HepG2 (cell line): ENCODE measurements around the gene CASKIN2. TPM values are rescaled to one million over a fixed set of nuclear protein-coding genes. Genes with fewer than 3 reads are reported as not detected.

Experiments
- ASH2L ChIP-seq: fragments of 300-600, 200-600 bp; sonication (generic); IDR thresholded peaks from 2 replicates; pipeline ENCODE4 v1.7.0; 2017; ENCODE audit warnings: low read depth, mild to moderate bottlenecking, moderate library complexity, mixed read lengths, low read length; ENCODE audit not compliant: insufficient read length
- CCAR2 ChIP-seq: fragments of 200-400 bp; formaldehyde crosslinking; optimal IDR thresholded peaks from 2 replicates; pipeline ENCODE3; 2018; ENCODE audit warnings: low read depth, mild to moderate bottlenecking, low read length, moderate library complexity
- DNMT3B ChIP-seq: conservative IDR thresholded peaks from 2 replicates; pipeline ENCODE4 v1.6.1; 2016; ENCODE audit warnings: missing biosample characterization, control low read depth
- ERF ChIP-seq: IDR thresholded peaks from 2 replicates; pipeline ENCODE4 v1.6.1; 2018; ENCODE audit warnings: missing biosample characterization, missing genetic modification reagents
- ETV6 ChIP-seq: sonication (generic); formaldehyde crosslinking; conservative IDR thresholded peaks from 2 replicates; pipeline ENCODE4 v1.4.0; 2020; ENCODE audit warnings: missing genetic modification reagents
- RFXANK ChIP-seq: IDR thresholded peaks from 2 replicates; pipeline ENCODE4 v1.6.1; 2016
- SETDB1 ChIP-seq: sonication (generic); formaldehyde crosslinking; IDR thresholded peaks from 2 replicates; pipeline ENCODE4 v1.5.1; 2020; ENCODE audit warnings: missing genetic modification reagents, mild to moderate bottlenecking, borderline replicate concordance
- SNAI1 ChIP-seq: sonication (generic); formaldehyde crosslinking; IDR thresholded peaks from 2 replicates; pipeline ENCODE4 v1.5.0; 2020; ENCODE audit warnings: mild to moderate bottlenecking, missing genetic modification reagents, borderline replicate concordance
- TAF1 ChIP-seq: sonication (generic); formaldehyde crosslinking; IDR thresholded peaks from 2 replicates; pipeline ENCODE4 v1.4.0; 2020; ENCODE audit warnings: missing genetic modification reagents
- ZNF256 ChIP-seq: sonication (generic); formaldehyde crosslinking; conservative IDR thresholded peaks from 2 replicates; pipeline ENCODE4 v1.4.0; 2020; ENCODE audit warnings: missing genetic modification reagents
- ZNF263 ChIP-seq: sonication (generic); formaldehyde crosslinking; IDR thresholded peaks from 2 replicates; pipeline ENCODE4 v1.4.0; 2020; ENCODE audit warnings: missing genetic modification reagents
- ZNF33A ChIP-seq: sonication (generic); formaldehyde crosslinking; IDR thresholded peaks from 2 replicates; pipeline ENCODE4 v1.5.1; 2020; ENCODE audit warnings: missing genetic modification reagents, mild to moderate bottlenecking, moderate library complexity, borderline replicate concordance
- ZNF557 ChIP-seq: sonication (generic); formaldehyde crosslinking; IDR thresholded peaks from 2 replicates; pipeline ENCODE4 v1.4.0; 2020; ENCODE audit warnings: missing genetic modification reagents
- ZNF775 ChIP-seq: sonication (generic); formaldehyde crosslinking; IDR thresholded peaks from 2 replicates; pipeline ENCODE4 v1.4.0; 2020; ENCODE audit warnings: missing genetic modification reagents, mild to moderate bottlenecking, moderate library complexity, borderline replicate concordance
- ZNF781 ChIP-seq: sonication (generic); formaldehyde crosslinking; IDR thresholded peaks from 2 replicates; pipeline ENCODE4 v1.5.1; 2020; ENCODE audit warnings: borderline replicate concordance, mild to moderate bottlenecking, missing genetic modification reagents; ENCODE audit errors: not compliant biosample characterization
- ZNF878 ChIP-seq: sonication (generic); formaldehyde crosslinking; IDR thresholded peaks from 2 replicates; pipeline ENCODE4 v1.8.1; 2023; ENCODE audit warnings: mild to moderate bottlenecking, missing genetic modification reagents, moderate library complexity
- polyA plus RNA-seq, 8 experiments: library from polyadenylated mRNA; depleted of rRNA in 3 of 8; stranded (reverse) in 7 of 8; unstranded in 1 of 8; fragments of >200 nt; fragmentation: Illumina TruSeq in 4 of 8; extraction: Trizol in 4 of 8; gene quantifications; 2 replicates each; pipeline versions ENCODE4 v1.2.1 to v1.2.3, GENCODE V29; 2011 to 2016; ENCODE audit warnings: low read depth in 4 of 8, missing spikeins in 1 of 8, mixed read lengths in 1 of 8; ENCODE audit not compliant: insufficient read depth in 1 of 8
- total RNA-seq, 5 experiments: library from RNA; depleted of rRNA; stranded (reverse); fragments of >200 nt; fragmentation: Illumina TruSeq; extraction: Trizol; gene quantifications; 2 replicates each; pipeline ENCODE4 v1.2.3, GENCODE V29; 2016; ENCODE audit warnings: low read depth in 1 of 5
- TF ChIP-seq, protein P1 (sequence below): sonication (generic); formaldehyde crosslinking; IDR thresholded peaks from 2 replicates; pipeline ENCODE4 v1.8.0; 2022; ENCODE audit warnings: mild to moderate bottlenecking, missing genetic modification reagents, moderate library complexity
- TF ChIP-seq, protein P2 (sequence below): fragments of 450-650 bp; IDR thresholded peaks from 2 replicates; pipeline ENCODE4 v1.6.1; 2016
- TF ChIP-seq, protein P3 (sequence below): sonication (generic); formaldehyde crosslinking; IDR thresholded peaks from 2 replicates; pipeline ENCODE4 v1.9.0; 2022; ENCODE audit warnings: missing genetic modification reagents, mild to moderate bottlenecking, borderline replicate concordance
- TF ChIP-seq, protein P4 (sequence below): sonication (generic); formaldehyde crosslinking; IDR thresholded peaks from 2 replicates; pipeline ENCODE4 v1.4.0; 2020; ENCODE audit warnings: mild to moderate bottlenecking, missing genetic modification reagents, borderline replicate concordance

CASKIN2 gene
- total and polyA plus RNA-seq, 2 of the 13 experiments (the other 11 are each of a cell fraction or from before 2014, with no cell fraction given): 5.2 to 7.8 TPM

DNA sequence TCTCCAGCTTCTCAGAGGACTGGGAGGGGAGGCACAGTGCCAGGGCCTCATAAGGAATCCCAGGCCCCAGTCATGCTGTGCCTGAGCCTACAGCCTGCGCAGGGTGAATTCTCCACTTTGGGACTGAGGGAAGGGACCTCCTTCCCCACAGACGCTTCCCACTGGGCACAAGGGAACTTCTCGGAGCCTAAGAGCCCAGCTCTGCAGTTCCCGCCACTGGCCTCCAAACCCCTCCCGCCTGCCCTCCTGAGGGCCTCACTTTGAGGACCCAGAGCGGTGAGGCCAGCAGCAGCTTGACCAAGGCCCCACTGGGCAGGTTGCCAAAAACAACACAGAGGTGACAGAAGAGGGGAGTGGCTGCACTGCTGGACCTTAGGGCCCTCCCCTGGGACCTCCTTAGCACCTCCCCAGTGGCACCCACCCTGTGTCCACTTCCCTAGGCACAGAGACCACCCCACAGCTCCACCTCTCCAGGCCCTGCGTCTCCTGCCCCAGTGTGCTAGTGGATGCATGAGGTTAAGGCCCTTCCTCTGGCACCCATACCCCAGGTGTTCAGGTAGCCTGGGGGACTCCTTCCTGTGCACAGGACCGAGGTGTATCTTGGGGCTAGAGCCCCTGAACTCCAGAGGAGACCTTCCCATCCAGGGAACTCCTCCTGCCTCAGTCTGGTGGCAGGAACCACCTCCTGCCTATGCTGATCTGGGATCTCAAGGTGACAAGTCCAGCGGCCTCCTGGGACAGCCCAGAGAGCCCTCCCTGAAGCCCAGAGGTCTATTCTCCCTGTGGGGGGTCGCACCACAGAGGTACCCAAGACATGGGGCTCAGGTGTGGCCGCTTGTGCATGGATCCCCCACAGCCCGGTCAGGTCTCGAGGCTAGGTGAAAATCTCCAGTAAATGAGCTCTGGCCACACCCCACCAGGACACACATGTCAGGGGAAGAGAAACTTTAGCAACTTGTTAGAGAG, 3.4 kb downstream of the CASKIN2 start (continued):
- TF ChIP-seq ZNF775 (CRISPR knock-in tag) (no peak), ZNF263 (CRISPR knock-in tag) (peak; percentile 55; the same call in 1 of the 2 replicates), CCAR2 (no peak), ASH2L (peak; percentile 60), ZNF33A (no peak), ZNF781 (CRISPR knock-in tag) (peak; percentile 88), ZNF878 (CRISPR knock-in tag) (no peak; the same call in 1 of the 2 replicates), SNAI1 (CRISPR knock-in tag) (no peak), DNMT3B (CRISPR knock-in tag) (0 out of 2 replicates have a peak, but pooled peaks have one; percentile 74), ZNF256 (CRISPR knock-in tag) (0 out of 2 replicates have a peak, but pooled peaks have one; percentile 79), TAF1 (CRISPR knock-in tag) (no peak), ETV6 (0 out of 2 replicates have a peak, but pooled peaks have one; percentile 40), ZNF557 (0 out of 2 replicates have a peak, but pooled peaks have one; percentile 50), RFXANK (CRISPR knock-in tag) (no peak), SETDB1 (CRISPR knock-in tag) (no peak), ERF (CRISPR knock-in tag) (peak; percentile 94)
- TF ChIP-seq, protein P1, sequence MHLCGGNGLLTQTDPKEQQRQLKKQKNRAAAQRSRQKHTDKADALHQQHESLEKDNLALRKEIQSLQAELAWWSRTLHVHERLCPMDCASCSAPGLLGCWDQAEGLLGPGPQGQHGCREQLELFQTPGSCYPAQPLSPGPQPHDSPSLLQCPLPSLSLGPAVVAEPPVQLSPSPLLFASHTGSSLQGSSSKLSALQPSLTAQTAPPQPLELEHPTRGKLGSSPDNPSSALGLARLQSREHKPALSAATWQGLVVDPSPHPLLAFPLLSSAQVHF (CRISPR knock-in tag): no peak
- TF ChIP-seq, protein P2, sequence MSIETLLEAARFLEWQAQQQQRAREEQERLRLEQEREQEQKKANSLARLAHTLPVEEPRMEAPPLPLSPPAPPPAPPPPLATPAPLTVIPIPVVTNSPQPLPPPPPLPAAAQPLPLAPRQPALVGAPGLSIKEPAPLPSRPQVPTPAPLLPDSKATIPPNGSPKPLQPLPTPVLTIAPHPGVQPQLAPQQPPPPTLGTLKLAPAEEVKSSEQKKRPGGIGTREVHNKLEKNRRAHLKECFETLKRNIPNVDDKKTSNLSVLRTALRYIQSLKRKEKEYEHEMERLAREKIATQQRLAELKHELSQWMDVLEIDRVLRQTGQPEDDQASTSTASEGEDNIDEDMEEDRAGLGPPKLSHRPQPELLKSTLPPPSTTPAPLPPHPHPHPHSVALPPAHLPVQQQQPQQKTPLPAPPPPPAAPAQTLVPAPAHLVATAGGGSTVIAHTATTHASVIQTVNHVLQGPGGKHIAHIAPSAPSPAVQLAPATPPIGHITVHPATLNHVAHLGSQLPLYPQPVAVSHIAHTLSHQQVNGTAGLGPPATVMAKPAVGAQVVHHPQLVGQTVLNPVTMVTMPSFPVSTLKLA: no peak
- TF ChIP-seq, protein P3, sequence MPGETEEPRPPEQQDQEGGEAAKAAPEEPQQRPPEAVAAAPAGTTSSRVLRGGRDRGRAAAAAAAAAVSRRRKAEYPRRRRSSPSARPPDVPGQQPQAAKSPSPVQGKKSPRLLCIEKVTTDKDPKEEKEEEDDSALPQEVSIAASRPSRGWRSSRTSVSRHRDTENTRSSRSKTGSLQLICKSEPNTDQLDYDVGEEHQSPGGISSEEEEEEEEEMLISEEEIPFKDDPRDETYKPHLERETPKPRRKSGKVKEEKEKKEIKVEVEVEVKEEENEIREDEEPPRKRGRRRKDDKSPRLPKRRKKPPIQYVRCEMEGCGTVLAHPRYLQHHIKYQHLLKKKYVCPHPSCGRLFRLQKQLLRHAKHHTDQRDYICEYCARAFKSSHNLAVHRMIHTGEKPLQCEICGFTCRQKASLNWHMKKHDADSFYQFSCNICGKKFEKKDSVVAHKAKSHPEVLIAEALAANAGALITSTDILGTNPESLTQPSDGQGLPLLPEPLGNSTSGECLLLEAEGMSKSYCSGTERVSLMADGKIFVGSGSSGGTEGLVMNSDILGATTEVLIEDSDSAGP (CRISPR knock-in tag): peak; percentile 80
- TF ChIP-seq, protein P4, sequence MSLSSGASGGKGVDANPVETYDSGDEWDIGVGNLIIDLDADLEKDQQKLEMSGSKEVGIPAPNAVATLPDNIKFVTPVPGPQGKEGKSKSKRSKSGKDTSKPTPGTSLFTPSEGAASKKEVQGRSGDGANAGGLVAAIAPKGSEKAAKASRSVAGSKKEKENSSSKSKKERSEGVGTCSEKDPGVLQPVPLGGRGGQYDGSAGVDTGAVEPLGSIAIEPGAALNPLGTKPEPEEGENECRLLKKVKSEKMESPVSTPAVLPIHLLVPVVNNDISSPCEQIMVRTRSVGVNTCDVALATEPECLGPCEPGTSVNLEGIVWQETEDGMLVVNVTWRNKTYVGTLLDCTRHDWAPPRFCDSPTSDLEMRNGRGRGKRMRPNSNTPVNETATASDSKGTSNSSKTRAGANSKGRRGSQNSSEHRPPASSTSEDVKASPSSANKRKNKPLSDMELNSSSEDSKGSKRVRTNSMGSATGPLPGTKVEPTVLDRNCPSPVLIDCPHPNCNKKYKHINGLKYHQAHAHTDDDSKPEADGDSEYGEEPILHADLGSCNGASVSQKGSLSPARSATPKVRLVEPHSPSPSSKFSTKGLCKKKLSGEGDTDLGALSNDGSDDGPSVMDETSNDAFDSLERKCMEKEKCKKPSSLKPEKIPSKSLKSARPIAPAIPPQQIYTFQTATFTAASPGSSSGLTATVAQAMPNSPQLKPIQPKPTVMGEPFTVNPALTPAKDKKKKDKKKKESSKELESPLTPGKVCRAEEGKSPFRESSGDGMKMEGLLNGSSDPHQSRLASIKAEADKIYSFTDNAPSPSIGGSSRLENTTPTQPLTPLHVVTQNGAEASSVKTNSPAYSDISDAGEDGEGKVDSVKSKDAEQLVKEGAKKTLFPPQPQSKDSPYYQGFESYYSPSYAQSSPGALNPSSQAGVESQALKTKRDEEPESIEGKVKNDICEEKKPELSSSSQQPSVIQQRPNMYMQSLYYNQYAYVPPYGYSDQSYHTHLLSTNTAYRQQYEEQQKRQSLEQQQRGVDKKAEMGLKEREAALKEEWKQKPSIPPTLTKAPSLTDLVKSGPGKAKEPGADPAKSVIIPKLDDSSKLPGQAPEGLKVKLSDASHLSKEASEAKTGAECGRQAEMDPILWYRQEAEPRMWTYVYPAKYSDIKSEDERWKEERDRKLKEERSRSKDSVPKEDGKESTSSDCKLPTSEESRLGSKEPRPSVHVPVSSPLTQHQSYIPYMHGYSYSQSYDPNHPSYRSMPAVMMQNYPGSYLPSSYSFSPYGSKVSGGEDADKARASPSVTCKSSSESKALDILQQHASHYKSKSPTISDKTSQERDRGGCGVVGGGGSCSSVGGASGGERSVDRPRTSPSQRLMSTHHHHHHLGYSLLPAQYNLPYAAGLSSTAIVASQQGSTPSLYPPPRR (CRISPR knock-in tag): peak; percentile 94
